BJ (cell line): ENCODE results near the gene UBXN2A. TPM values are rescaled to one million over a fixed set of nuclear protein-coding genes. Genes with fewer than 3 reads are reported as not detected.

ENCODE experiments used
- CTCF ChIA-PET: fragments of 350-600 bp; formaldehyde crosslinking; extraction: SDS; loops from one replicate; lab custom pipeline; 2021; ENCODE audit warnings: antibody characterized with exemption, inconsistent platforms; lab: Yijun Ruan, JAX
- POLR2A ChIA-PET: fragments of 300-600 bp; sonication (Branson Sonifier 250); formaldehyde crosslinking; extraction: SDS; loops from one replicate; lab custom pipeline; 2021; ENCODE audit warnings: antibody characterized with exemption; lab: Charles Lee
- DNase-seq: peaks from one replicate; pipeline ENCODE4 v3.0.0-alpha.2; 2011; ENCODE audit warnings: low read depth
- H3K27me3 ChIP-seq: 2 replicates; pipeline ENCODE4 v1.6.0; 2011; ENCODE audit warnings: low read length; ENCODE audit not compliant: control insufficient read depth, insufficient read depth
- H3K36me3 ChIP-seq: 2 replicates; pipeline ENCODE4 v1.5.1; 2011; ENCODE audit warnings: low read length; ENCODE audit not compliant: control insufficient read depth, insufficient read depth
- H3K4me3 ChIP-seq: 2 replicates; pipeline ENCODE4 v1.5.1; 2011; ENCODE audit warnings: low read depth, mild to moderate bottlenecking, control low read depth, low read length
- CTCF ChIP-seq: IDR thresholded peaks from 2 replicates; pipeline ENCODE4 v1.5.1; 2011; ENCODE audit warnings: low read depth, mild to moderate bottlenecking, control low read depth, inconsistent platforms, low read length, moderate library complexity; ENCODE audit not compliant: insufficient read depth
- polyA plus RNA-seq: library from polyadenylated mRNA; depleted of rRNA; stranded (reverse); fragments of >200 nt; gene quantifications from 2 replicates; pipeline ENCODE4 v1.2.3, GENCODE V29; 2011

UBXN2A gene
- polyA plus RNA-seq, 1 experiment = 5.8 TPM

GRCh38 chr2:23940718-23941620 lies 706 bp downstream of the UBXN2A start:
- CTCF ChIA-PET = interaction anchor here (1.1 to 2.8 kb wide), 3 partner anchors 14 to 143 kb away, joined by 3 to 11 read pairs (median 4); partner anchors contain the start of gene ATAD2B
- no peaks in the 10 kb centered on the region for H3K27me3 ChIP-seq
- no peak for DNase-seq
- POLR2A ChIA-PET = interaction anchor here (0.7 to 1.2 kb wide), 2 partner anchors 14 to 15 kb away, joined by 3 to 5 read pairs; partner anchors contain the start of gene ATAD2B
- H3K36me3 ChIP-seq = no peaks in the 10 kb centered on the region
- H3K4me3 ChIP-seq = peak overlapping the region; percentile 87
- TF ChIP-seq CTCF = no peak

DNA sequence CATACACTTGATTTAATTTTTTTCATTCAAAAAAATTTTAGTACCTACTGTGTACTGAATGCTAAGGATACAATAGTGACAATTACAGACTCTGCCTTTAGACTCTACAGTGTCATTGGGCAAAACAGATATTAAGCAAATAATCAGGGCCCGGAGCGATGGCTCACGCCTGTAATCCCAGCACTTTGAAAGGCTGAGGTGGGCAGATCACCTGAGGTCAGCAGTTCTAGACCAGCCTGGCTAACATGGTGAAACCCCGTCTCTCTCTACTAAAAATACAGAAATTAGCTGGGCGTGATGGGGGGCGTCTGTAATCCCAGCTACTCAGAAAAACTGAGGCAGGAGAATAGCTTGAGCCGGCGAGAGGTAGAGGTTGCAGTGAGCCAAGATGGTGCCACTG lies 1.4 kb downstream of the UBXN2A start:
- no peaks in the 10 kb centered on the region for H3K27me3 ChIP-seq
- no peak for DNase-seq
- no peak for TF ChIP-seq CTCF
- ChIA-PET POLR2A (no interaction called here), CTCF (interaction anchor here (1.1 kb wide), 1 partner anchor 142 kb away, joined by 4 read pairs; no protein-coding TSS in a partner anchor)
- peak overlapping the region; percentile 87 for H3K4me3 ChIP-seq
- no peaks in the 10 kb centered on the region for H3K36me3 ChIP-seq

GRCh38 chr2:23943666-23944065 lies 3.4 kb downstream of the UBXN2A start:
- H3K4me3 ChIP-seq = no peak overlapping the region
- POLR2A ChIA-PET = no interaction called here
- CTCF ChIA-PET = no interaction called here
- no peaks in the 10 kb centered on the region for H3K36me3 ChIP-seq
- TF ChIP-seq CTCF = no peak
- no peak for DNase-seq
- H3K27me3 ChIP-seq = no peaks in the 10 kb centered on the region

GRCh38 chr2:23944527-23944926 lies 4.3 kb downstream of the UBXN2A start:
- ChIA-PET POLR2A (no interaction called here), CTCF (interaction anchor here (0.5 to 0.7 kb wide), 2 partner anchors 14 to 55 kb away, joined by 3 to 4 read pairs; no protein-coding TSS in a partner anchor)
- H3K36me3 ChIP-seq = no peaks in the 10 kb centered on the region
- H3K27me3 ChIP-seq = no peaks in the 10 kb centered on the region
- no peak overlapping the region for H3K4me3 ChIP-seq
- no peak for DNase-seq
- no peak for TF ChIP-seq CTCF

DNA sequence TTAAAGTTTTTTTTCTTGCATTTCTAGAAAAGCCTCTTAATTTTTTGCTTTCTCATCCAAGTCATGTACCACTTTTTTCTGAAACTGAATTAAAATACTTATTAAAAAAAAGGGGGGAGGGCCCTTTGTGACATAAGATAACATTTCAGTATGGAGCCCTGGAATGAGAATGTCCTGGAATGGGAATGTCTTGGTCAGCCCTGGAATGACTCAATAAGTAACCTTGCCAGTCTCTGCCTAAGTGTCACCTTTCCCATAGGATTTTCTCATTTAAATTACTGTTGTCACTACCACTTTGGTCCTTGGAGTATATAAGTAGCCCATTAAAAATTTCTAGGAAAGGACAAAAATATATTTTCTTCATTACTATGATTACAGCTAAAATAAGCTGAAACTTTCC lies 4.7 kb downstream of the UBXN2A start:
- no peak for DNase-seq
- H3K27me3 ChIP-seq = no peaks in the 10 kb centered on the region
- no peaks in the 10 kb centered on the region for H3K36me3 ChIP-seq
- CTCF ChIA-PET = interaction anchor here (0.5 to 0.7 kb wide), 2 partner anchors 14 to 56 kb away, joined by 3 to 4 read pairs; no protein-coding TSS in a partner anchor
- no peak for TF ChIP-seq CTCF
- POLR2A ChIA-PET = interaction anchor here (0.6 kb wide), 1 partner anchor 18 kb away, joined by 14 read pairs; the partner anchor contains the start of gene ATAD2B
- H3K4me3 ChIP-seq = no peak overlapping the region
